Stimulated activated effector memory CD8-positive, alpha-beta T cell treated with anti-CD3 and anti-CD28 coated beads, Interleukin-12 subunit alpha, Interleukin-12 subunit beta, amount 100 ng/mL, for 72 hours (primary cell): ENCODE measurements around the gene MPO.

Experiments
- ATAC-seq: fragments of 150-1000 bp; cut with Tn5 transposase; 2 replicates; pipeline ENCODE4 v1.10.0; 2021
- DNase-seq, 2 donors: peaks; one replicate each; pipeline ENCODE4 v3.0.0; 2021 to 2022; ENCODE audit warnings: low spot score in 2 of 2
- H3K27ac Mint-ChIP-seq: one replicate; pipeline ENCODE4 v1.8.0; 2022; ENCODE audit warnings: mild to moderate bottlenecking, mixed read lengths
- H3K36me3 Mint-ChIP-seq: one replicate; pipeline ENCODE4 v1.8.0; 2022; ENCODE audit warnings: mild to moderate bottlenecking, mixed read lengths
- H3K4me1 Mint-ChIP-seq: one replicate; pipeline ENCODE4 v1.8.0; 2022; ENCODE audit warnings: mixed read lengths
- H3K4me3 Mint-ChIP-seq: one replicate; pipeline ENCODE4 v1.8.0; 2022; ENCODE audit warnings: mild to moderate bottlenecking, mixed read lengths
- H3K9me3 Mint-ChIP-seq: one replicate; pipeline ENCODE4 v1.8.0; 2022; ENCODE audit warnings: mixed read lengths

Gene MPO

GRCh38 chr17:58302919-58303585 is 22.3 kb upstream of the MPO start:
- peak in 1 of 2 donors; percentile 45 for DNase-seq
- no peaks in the 10 kb centered on the region for H3K4me1 Mint-ChIP-seq

DNA sequence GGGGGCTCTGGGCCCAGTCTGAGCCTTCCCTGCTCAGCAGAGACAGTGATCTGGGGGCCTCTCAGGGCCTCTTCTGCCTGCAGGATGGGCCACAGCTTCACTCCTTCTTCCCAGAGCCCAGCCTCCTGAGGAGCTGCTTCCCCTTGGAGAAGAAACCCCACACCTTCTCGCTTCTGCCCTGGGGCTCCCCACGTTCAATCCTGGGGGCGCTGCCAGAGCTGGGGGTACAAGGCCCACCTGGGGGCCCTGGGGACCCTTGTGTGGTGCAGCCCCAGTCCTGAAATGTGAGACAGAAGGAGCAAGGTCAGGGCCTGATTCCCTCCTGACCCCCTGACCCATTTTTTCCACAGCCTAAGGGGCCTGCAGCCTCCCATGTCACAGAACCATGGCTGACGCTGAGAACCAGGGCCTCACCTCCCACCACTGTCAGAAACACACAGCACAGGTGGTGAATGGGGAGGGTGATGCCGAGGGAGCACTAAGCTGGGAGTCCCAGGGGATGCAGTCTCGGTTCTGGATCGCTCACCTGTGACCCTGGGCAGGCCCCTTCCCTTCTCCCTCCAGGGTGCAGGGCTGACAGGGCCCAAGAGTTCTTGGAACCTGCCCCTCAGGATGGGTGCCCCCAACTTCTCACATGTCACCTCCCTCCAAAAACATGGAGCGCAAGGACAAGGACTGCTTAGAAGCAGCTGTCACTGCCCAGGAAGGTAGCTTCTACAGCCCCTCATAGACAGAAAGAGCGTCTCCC is 21.6 kb upstream of the MPO start:
- Mint-ChIP-seq H3K4me3 (no peak overlapping the region), H3K27ac (peak overlapping the region; percentile 69), H3K36me3 (no peaks in the 10 kb centered on the region), H3K9me3 (no peaks in the 10 kb centered on the region), H3K4me1 (no peaks in the 10 kb centered on the region)
- ATAC-seq, result no peak
- DNase-seq, result no peak

More at GRCh38 chr17:58302919-58303585, 22.3 kb upstream of the MPO start:
- Mint-ChIP-seq H3K4me3 (no peak overlapping the region), H3K9me3 (no peaks in the 10 kb centered on the region), H3K36me3 (peaks cover 3% of the 10 kb centered on the region), H3K27ac (peak overlapping the region; percentile 69)
- ATAC-seq, result no peak

- Mint-ChIP-seq H3K36me3 (no peaks in the 10 kb centered on the region), H3K27ac (no peak overlapping the region), H3K4me3 (no peak overlapping the region), H3K9me3 (no peaks in the 10 kb centered on the region), H3K4me1 (no peaks in the 10 kb centered on the region)
- no peak for ATAC-seq
- DNase-seq, result peak in 1 of 2 donors; percentile 39
Measured at GRCh38 chr17:58301504-58302150, 20.9 kb upstream of the MPO start.

DNA sequence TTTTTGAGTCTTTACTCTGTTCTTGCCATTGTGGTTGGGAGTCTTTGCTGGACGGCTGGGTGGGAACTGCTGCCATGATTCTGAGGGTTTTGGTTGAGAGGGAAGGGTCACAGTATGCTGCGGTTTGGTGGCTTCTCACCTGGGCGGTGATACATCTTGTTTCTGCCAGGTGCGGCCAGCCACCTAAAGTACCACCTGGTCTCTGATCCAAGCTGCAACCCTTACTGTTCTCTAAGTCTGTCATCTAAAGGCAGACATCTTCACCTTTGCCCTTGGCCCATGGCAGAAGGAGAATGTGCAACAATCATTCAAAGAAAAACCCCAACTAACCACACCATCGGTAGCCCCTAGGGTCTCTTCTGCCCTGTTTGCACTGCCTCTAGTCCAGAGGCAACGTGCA is 19.6 kb upstream of the MPO start:
- DNase-seq (peak in 1 of 2 donors; percentile 32), ATAC-seq (no peak)
- H3K4me1 Mint-ChIP-seq, result no peaks in the 10 kb centered on the region
- no peaks in the 10 kb centered on the region for H3K36me3 Mint-ChIP-seq
- no peaks in the 10 kb centered on the region for H3K9me3 Mint-ChIP-seq
- H3K4me3 Mint-ChIP-seq, result no peak overlapping the region
- no peak overlapping the region for H3K27ac Mint-ChIP-seq

DNA sequence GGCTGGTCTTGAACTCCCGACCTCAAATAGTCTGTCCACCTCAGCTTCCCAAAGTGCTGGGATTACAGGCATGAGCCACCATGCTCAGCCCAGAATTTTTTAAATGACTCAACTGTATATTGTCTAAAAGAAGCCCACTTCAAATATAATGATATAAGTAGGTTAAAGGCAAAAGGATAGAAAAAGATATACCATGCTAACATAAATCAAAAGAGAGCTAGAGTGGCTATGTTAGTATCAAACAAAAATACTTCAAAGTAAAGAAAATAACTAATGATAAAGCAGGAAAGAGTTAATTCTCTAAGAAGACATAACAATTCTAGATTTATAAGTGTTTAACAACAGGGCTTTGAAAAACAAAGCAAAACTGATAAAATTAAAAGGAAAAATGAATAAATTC is 13.3 kb upstream of the MPO start:
- no peak for ATAC-seq
- H3K27ac Mint-ChIP-seq, result no peak overlapping the region
- no peaks in the 10 kb centered on the region for H3K36me3 Mint-ChIP-seq
- no peaks in the 10 kb centered on the region for H3K4me1 Mint-ChIP-seq
- H3K4me3 Mint-ChIP-seq, result no peak overlapping the region
- no peak for DNase-seq
- H3K9me3 Mint-ChIP-seq, result peaks cover 3% of the 10 kb centered on the region

DNA sequence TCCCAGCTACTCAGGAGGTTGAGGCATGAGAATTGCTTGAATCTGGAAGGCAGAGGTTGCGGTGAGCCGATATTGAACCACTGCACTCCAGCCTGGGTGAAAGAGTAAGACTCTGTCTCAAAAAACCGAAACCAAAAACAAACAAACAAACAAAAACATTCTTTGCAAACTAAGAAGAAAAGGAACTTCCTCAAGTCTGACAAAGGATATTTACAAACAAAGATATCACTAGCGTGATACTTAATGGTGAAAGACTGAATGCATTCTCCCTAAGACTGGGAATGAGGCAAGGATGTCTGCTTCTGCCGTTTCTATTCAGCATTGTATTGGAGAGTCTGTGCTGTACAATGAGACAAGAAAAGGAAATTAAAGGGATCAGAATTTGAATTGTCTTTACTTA is 10.5 kb upstream of the MPO start:
- Mint-ChIP-seq H3K4me3 (no peak overlapping the region), H3K36me3 (no peaks in the 10 kb centered on the region)

DNA sequence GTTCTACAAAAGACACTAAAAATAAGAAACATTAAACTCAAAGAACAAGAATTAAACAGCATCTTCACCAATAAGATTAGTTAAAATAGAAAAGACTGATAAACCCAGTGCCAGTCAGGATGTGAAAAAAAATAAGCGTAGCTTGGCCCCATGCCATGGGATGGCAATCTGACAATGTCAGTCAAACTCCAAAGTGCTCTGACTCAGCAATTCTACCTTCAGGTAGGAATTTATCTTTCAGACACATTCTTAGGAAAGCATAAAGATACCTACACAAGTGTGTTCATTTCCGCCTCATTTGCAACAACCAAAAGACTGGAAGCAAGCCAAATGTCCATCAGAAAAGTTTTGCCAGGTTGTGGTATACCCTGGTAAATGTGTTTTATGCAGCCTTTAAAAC is 9.1 kb upstream of the MPO start:
- DNase-seq, result no peak

More for the DNA sequence above, 10.5 kb upstream of the MPO start:
- Mint-ChIP-seq H3K4me1 (no peaks in the 10 kb centered on the region), H3K27ac (no peak overlapping the region), H3K9me3 (peaks cover 3% of the 10 kb centered on the region)
- ATAC-seq (no peak), DNase-seq (no peak)

DNA sequence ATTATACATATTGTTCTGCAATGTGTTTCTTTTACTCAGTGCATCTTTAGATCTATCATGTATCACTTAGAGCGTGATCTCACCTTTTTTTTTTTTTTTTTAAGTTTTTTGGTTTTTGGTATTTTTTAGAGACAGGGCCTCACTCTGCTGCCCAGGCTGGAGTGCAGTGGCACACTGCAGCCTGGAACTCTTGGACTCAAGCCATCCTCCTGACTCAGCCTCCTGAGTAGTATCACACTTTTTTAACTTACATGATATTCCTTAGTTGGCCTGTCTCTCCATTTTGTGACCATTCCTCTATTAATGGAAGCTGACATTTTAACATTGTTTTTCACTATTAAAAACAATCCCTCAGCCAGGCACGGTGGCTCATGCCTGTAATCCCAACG is 4.7 kb upstream of the MPO start:
- no peaks in the 10 kb centered on the region for H3K4me1 Mint-ChIP-seq
- no peak for DNase-seq
- H3K36me3 Mint-ChIP-seq, result no peaks in the 10 kb centered on the region
- no peaks in the 10 kb centered on the region for H3K9me3 Mint-ChIP-seq
- ATAC-seq, result no peak
- no peak overlapping the region for H3K4me3 Mint-ChIP-seq
- H3K27ac Mint-ChIP-seq, result no peak overlapping the region

More for the DNA sequence above, 9.1 kb upstream of the MPO start:
- Mint-ChIP-seq H3K9me3 (peaks cover 3% of the 10 kb centered on the region), H3K4me1 (no peaks in the 10 kb centered on the region), H3K36me3 (no peaks in the 10 kb centered on the region), H3K4me3 (no peak overlapping the region), H3K27ac (no peak overlapping the region)
- ATAC-seq, result no peak

- H3K36me3 Mint-ChIP-seq, result no peaks in the 10 kb centered on the region
- DNase-seq (no peak), ATAC-seq (no peak)
- peaks cover under 1% of the 10 kb centered on the region for H3K4me1 Mint-ChIP-seq
- no peak overlapping the region for H3K4me3 Mint-ChIP-seq
- H3K9me3 Mint-ChIP-seq, result no peaks in the 10 kb centered on the region
- H3K27ac Mint-ChIP-seq, result no peak overlapping the region
Measured at GRCh38 chr17:58284613-58285421, 4.1 kb upstream of the MPO start.

- DNase-seq, result no peak
- no peak for ATAC-seq
- Mint-ChIP-seq H3K9me3 (no peaks in the 10 kb centered on the region), H3K4me1 (peaks cover 5% of the 10 kb centered on the region), H3K36me3 (no peaks in the 10 kb centered on the region), H3K27ac (no peak overlapping the region), H3K4me3 (no peak overlapping the region)
Measured at GRCh38 chr17:58283674-58284612, 3.2 kb upstream of the MPO start.

GRCh38 chr17:58282442-58282841 is 1.7 kb upstream of the MPO start:
- Mint-ChIP-seq H3K36me3 (no peaks in the 10 kb centered on the region), H3K9me3 (no peaks in the 10 kb centered on the region), H3K27ac (no peak overlapping the region), H3K4me3 (no peak overlapping the region), H3K4me1 (peaks cover 5% of the 10 kb centered on the region)
- DNase-seq (no peak), ATAC-seq (no peak)

DNA sequence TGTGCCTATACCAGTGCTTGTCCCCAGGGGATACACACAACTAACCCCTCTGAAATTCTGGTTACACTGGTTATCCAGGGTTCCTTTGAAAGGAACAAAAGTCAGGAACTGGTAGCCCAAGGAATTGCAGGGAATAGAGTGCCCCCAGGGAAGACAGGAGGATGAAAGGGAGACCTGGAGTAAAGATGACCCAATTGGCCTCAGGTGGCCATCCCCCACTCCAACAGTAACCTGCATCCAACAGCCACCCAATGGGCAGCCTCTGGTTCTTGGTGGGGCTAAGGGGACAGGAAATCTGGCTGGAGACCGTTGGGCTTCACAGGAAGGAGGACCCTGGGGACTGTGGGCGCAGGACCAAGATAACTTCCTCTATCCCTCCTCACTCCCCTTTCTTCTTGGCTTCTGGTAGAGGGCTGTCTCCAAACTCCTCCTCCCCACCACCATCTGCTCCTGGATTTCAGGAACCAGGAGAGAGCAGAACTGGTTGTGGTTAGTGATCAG is 826 bp upstream of the MPO start:
- Mint-ChIP-seq H3K9me3 (no peaks in the 10 kb centered on the region), H3K4me3 (no peak overlapping the region), H3K4me1 (peaks cover 5% of the 10 kb centered on the region), H3K36me3 (no peaks in the 10 kb centered on the region), H3K27ac (no peak overlapping the region)
- no peak for DNase-seq
- ATAC-seq, result no peak

- Mint-ChIP-seq H3K36me3 (no peaks in the 10 kb centered on the region), H3K9me3 (no peaks in the 10 kb centered on the region), H3K4me3 (no peak overlapping the region), H3K4me1 (peaks cover 5% of the 10 kb centered on the region), H3K27ac (peak overlapping the region; percentile 10)
- DNase-seq (no peak), ATAC-seq (peak; percentile 40)
Measured at GRCh38 chr17:58279736-58280479, 827 bp downstream of the MPO start.
